T-cell (primary cell): ENCODE measurements around the gene RPL5. TPM values are rescaled to one million over a fixed set of nuclear protein-coding genes. Genes with fewer than 3 reads are reported as not detected.

Experiments
- ATAC-seq, 4 experiments: fragments of 200-7000 bp in 3 of 4; fragments of 150-1000 bp in 1 of 4; cut with Tn5 transposase; replicated peaks in 1 of 4; 1 replicate in 3 of 4; 2 replicates in 1 of 4; pipeline ENCODE4 v1.10.0; 2021; ENCODE audit warnings: moderate library complexity in 3 of 4, mild to moderate bottlenecking in 2 of 4, moderate number of reproducible peaks in 1 of 4
- CTCF ChIA-PET, 2 donors: fragments of 300-600 bp; sonication (Branson Sonifier 250); formaldehyde crosslinking; loops; one replicate each; lab custom pipeline; 2022; ENCODE audit warnings: antibody characterized with exemption in 2 of 2; lab: Charles Lee
- POLR2A ChIA-PET, 2 donors: fragments of 300-600 bp; sonication (Branson Sonifier 250); formaldehyde crosslinking; loops; one replicate each; lab custom pipeline; 2022; ENCODE audit warnings: antibody characterized with exemption in 2 of 2; lab: Charles Lee
- DNase-seq, 35 experiments: peaks; one replicate each; pipeline versions ENCODE4 v3.0.0 to v3.0.0-alpha.2; 2013 to 2023
- H3K27ac ChIP-seq: one replicate; pipeline ENCODE4 v1.5.1; 2013; ENCODE audit warnings: low read length
- H3K27me3 ChIP-seq, 2 experiments: replicated peaks in 1 of 2; 1 replicate in 1 of 2; 2 replicates in 1 of 2; pipeline versions ENCODE4 v1.6.1 to v1.7.0; 2013; ENCODE audit warnings: low read length in 1 of 2, mixed read lengths in 1 of 2; ENCODE audit not compliant: control insufficient read depth in 2 of 2, insufficient read depth in 2 of 2; ENCODE audit errors: extremely low read depth in 1 of 2
- H3K36me3 ChIP-seq, 2 donors: 1 replicate in 1 of 2; 2 replicates in 1 of 2; pipeline versions ENCODE4 v1.6.1 to v1.7.0; 2013; ENCODE audit warnings: low read length in 1 of 2; ENCODE audit not compliant: control insufficient read depth in 2 of 2, insufficient read depth in 1 of 2; ENCODE audit errors: extremely low read depth in 1 of 2
- H3K4me1 ChIP-seq, 2 experiments: 1 replicate in 1 of 2; 2 replicates in 1 of 2; pipeline versions ENCODE4 v1.6.1 to v1.7.0; 2013; ENCODE audit warnings: low read length in 2 of 2, mixed read lengths in 1 of 2; ENCODE audit not compliant: insufficient read depth in 2 of 2, control insufficient read depth in 1 of 2; ENCODE audit errors: extremely low read depth in 1 of 2
- H3K4me3 ChIP-seq, 2 donors: 1 replicate in 1 of 2; 2 replicates in 1 of 2; pipeline versions ENCODE4 v1.5.1 to v1.7.0; 2013; ENCODE audit warnings: mild to moderate bottlenecking in 2 of 2, low read length in 1 of 2, moderate library complexity in 1 of 2; ENCODE audit not compliant: control insufficient read depth in 1 of 2; ENCODE audit errors: extremely low read depth in 1 of 2
- H3K9me3 ChIP-seq: 2 replicates; pipeline ENCODE4 v1.7.0; 2013
- H3K27ac Mint-ChIP-seq, 2 donors: one replicate each; pipeline ENCODE4 v1.8.0; 2020 to 2021; ENCODE audit warnings: mild to moderate bottlenecking in 2 of 2, mixed read lengths in 2 of 2
- H3K27me3 Mint-ChIP-seq, 2 donors: one replicate each; pipeline ENCODE4 v1.8.0; 2021 to 2022; ENCODE audit warnings: mixed read lengths in 2 of 2
- H3K36me3 Mint-ChIP-seq: one replicate; pipeline ENCODE4 v1.8.0; 2021; ENCODE audit warnings: mixed read lengths
- H3K4me1 Mint-ChIP-seq, 3 donors: one replicate each; pipeline ENCODE4 v1.8.0; 2020 to 2022; ENCODE audit warnings: mixed read lengths in 3 of 3, mild to moderate bottlenecking in 1 of 3
- H3K4me3 Mint-ChIP-seq, 3 donors: one replicate each; pipeline ENCODE4 v1.8.0; 2020 to 2022; ENCODE audit warnings: mild to moderate bottlenecking in 3 of 3, mixed read lengths in 3 of 3, moderate library complexity in 3 of 3
- H3K9me3 Mint-ChIP-seq, 3 donors: one replicate each; pipeline ENCODE4 v1.8.0; 2020 to 2022; ENCODE audit warnings: mixed read lengths in 3 of 3
- WGBS: methylation state at CpG from one replicate; pipeline ENCODE4 v1.1.5; 2013; ENCODE audit warnings: missing lambda C conversion rate; ENCODE audit not compliant: insufficient coverage; 5-methylcytosine and 5-hydroxymethylcytosine counted together
- total RNA-seq, 35 experiments: library from RNA in 6 of 35; stranded (reverse) in 6 of 35; fragments of 120-200 nt in 1 of 35; gene quantifications; one replicate each; pipeline versions ENCODE4 v1.2.1 to v1.2.4 and lab custom pipeline; 2013 to 2026

Gene RPL5
- total RNA-seq, 5 donors from 2014 or later (not counting 1 experiment from before 2014, with no cell fraction given) = 1,327 to 1,558 (median 1,433) TPM

- no peak overlapping the region for H3K4me3 Mint-ChIP-seq
- no peaks in the 10 kb centered on the region for H3K27me3 ChIP-seq
- ChIA-PET CTCF (interaction anchor here (0.6 to 2.4 kb wide), 7 partner anchors 20 to 132 kb away, joined by 3 to 13 read pairs (median 3); no protein-coding TSS in a partner anchor), POLR2A (no interaction called here)
- ATAC-seq (no peak), DNase-seq (no peak)
- H3K9me3 Mint-ChIP-seq = no peaks in the 10 kb centered on the region
- no peaks in the 10 kb centered on the region for H3K27me3 Mint-ChIP-seq
- H3K4me1 ChIP-seq = peaks cover 7 to 8% of the 10 kb centered on the region in 2 experiments
- no peak overlapping the region for H3K27ac ChIP-seq
- H3K4me1 Mint-ChIP-seq = peaks cover 12 to 18% (median 15%) of the 10 kb centered on the region in 3 donors
- peak overlapping the region; percentile 7 to 64 for H3K27ac Mint-ChIP-seq
- H3K36me3 Mint-ChIP-seq = peaks cover 6% of the 10 kb centered on the region
- peaks cover 0 to 3% of the 10 kb centered on the region in 2 donors for H3K36me3 ChIP-seq
- H3K9me3 ChIP-seq = no peaks in the 10 kb centered on the region
- 88% methylated on average over 2 of the region's 4 CpGs for WGBS
- H3K4me3 ChIP-seq = no peak overlapping the region
Observed at GRCh38 chr1:92862605-92863004, 30.8 kb downstream of the RPL5 start.

GRCh38 chr1:92864131-92864530 lies 32.3 kb downstream of the RPL5 start:
- no peak overlapping the region for H3K27ac ChIP-seq
- Mint-ChIP-seq H3K36me3 (peaks cover 6% of the 10 kb centered on the region), H3K4me3 (no peak overlapping the region), H3K27ac (no peak overlapping the region), H3K27me3 (no peaks in the 10 kb centered on the region), H3K4me1 (peaks cover 6 to 13% (median 6%) of the 10 kb centered on the region in 3 donors), H3K9me3 (no peaks in the 10 kb centered on the region)
- H3K4me3 ChIP-seq = no peak overlapping the region
- H3K36me3 ChIP-seq = peaks cover 0 to 5% of the 10 kb centered on the region in 2 donors
- DNase-seq (no peak), ATAC-seq (no peak)
- ChIA-PET CTCF (interaction anchor here (0.6 to 2.7 kb wide), 4 partner anchors 95 to 981 kb away, joined by 7 to 13 read pairs (median 8); no protein-coding TSS in a partner anchor), POLR2A (interaction anchor here (0.6 kb wide), 3 partner anchors 23 to 487 kb away, joined by 3 to 10 read pairs (median 8); no protein-coding TSS in a partner anchor)
- peaks cover 7% of the 10 kb centered on the region in 2 experiments for H3K4me1 ChIP-seq
- H3K27me3 ChIP-seq = no peaks in the 10 kb centered on the region
- H3K9me3 ChIP-seq = no peaks in the 10 kb centered on the region

GRCh38 chr1:92870591-92870990 lies 38.8 kb downstream of the RPL5 start:
- 100% methylated on average over 1 of the region's 2 CpGs for WGBS
- Mint-ChIP-seq H3K9me3 (peaks cover 0 to 4% (median 0%) of the 10 kb centered on the region in 3 donors), H3K27ac (peak overlapping the region in 1 of 2 donors; percentile 57), H3K4me3 (no peak overlapping the region), H3K4me1 (peaks cover 17 to 20% (median 20%) of the 10 kb centered on the region in 3 donors), H3K36me3 (peaks cover 34% of the 10 kb centered on the region), H3K27me3 (no peaks in the 10 kb centered on the region)
- Histone ChIP-seq H3K4me1 (peaks cover 0 to 6% of the 10 kb centered on the region in 2 experiments), H3K9me3 (no peaks in the 10 kb centered on the region), H3K27me3 (no peaks in the 10 kb centered on the region), H3K36me3 (peaks cover 0 to 22% of the 10 kb centered on the region in 2 donors), H3K4me3 (no peak overlapping the region), H3K27ac (no peak overlapping the region)
- no peak for DNase-seq
- no peak for ATAC-seq
- ChIA-PET POLR2A (no interaction called here), CTCF (interaction anchor here (0.6 to 1.4 kb wide), 3 partner anchors 11 to 124 kb away, joined by 3 to 16 read pairs (median 3); no protein-coding TSS in a partner anchor)

GRCh38 chr1:92872719-92873118 lies 40.9 kb downstream of the RPL5 start:
- no peaks in the 10 kb centered on the region for H3K27me3 Mint-ChIP-seq
- H3K4me3 ChIP-seq = no peak overlapping the region
- H3K4me1 Mint-ChIP-seq = peaks cover 33 to 34% (median 33%) of the 10 kb centered on the region in 3 donors
- no peak overlapping the region for H3K27ac ChIP-seq
- WGBS = 94% methylated on average over 2 of the region's 2 CpGs
- ChIA-PET POLR2A (no interaction called here), CTCF (interaction anchor here (0.7 to 1.1 kb wide), 3 partner anchors 9 to 121 kb away, joined by 3 to 4 read pairs (median 3); no protein-coding TSS in a partner anchor)
- H3K36me3 Mint-ChIP-seq = peaks cover 28% of the 10 kb centered on the region
- H3K9me3 Mint-ChIP-seq = peaks cover 0 to 4% (median 0%) of the 10 kb centered on the region in 3 donors
- H3K4me1 ChIP-seq = peaks cover 0 to 19% of the 10 kb centered on the region in 2 experiments
- DNase-seq = no peak
- peaks cover 0 to 19% of the 10 kb centered on the region in 2 donors for H3K36me3 ChIP-seq
- no peak overlapping the region for H3K4me3 Mint-ChIP-seq
- no peaks in the 10 kb centered on the region for H3K9me3 ChIP-seq
- no peaks in the 10 kb centered on the region for H3K27me3 ChIP-seq
- ATAC-seq = no peak
- H3K27ac Mint-ChIP-seq = no peak overlapping the region

- Mint-ChIP-seq H3K27me3 (no peaks in the 10 kb centered on the region), H3K4me3 (no peak overlapping the region), H3K4me1 (peaks cover 37 to 41% (median 38%) of the 10 kb centered on the region in 3 donors), H3K27ac (no peak overlapping the region), H3K9me3 (peaks cover 0 to 4% (median 0%) of the 10 kb centered on the region in 3 donors), H3K36me3 (peaks cover 28% of the 10 kb centered on the region)
- no peaks in the 10 kb centered on the region for H3K9me3 ChIP-seq
- no peak for ATAC-seq
- H3K36me3 ChIP-seq = peaks cover 0 to 17% of the 10 kb centered on the region in 2 donors
- peaks cover 8 to 23% of the 10 kb centered on the region in 2 experiments for H3K4me1 ChIP-seq
- H3K4me3 ChIP-seq = no peak overlapping the region
- H3K27ac ChIP-seq = no peak overlapping the region
- WGBS = no CpG with 5 or more reads among the region's 2 CpGs
- H3K27me3 ChIP-seq = no peaks in the 10 kb centered on the region
- ChIA-PET POLR2A (interaction anchor here in 1 of 2 donors (0.5 kb wide), 1 partner anchor 40 kb away, joined by 4 read pairs; no protein-coding TSS in a partner anchor), CTCF (interaction anchor here (0.7 to 1.5 kb wide), 5 partner anchors 10 to 74 kb away, joined by 3 to 4 read pairs (median 4); no protein-coding TSS in a partner anchor)
- DNase-seq = no peak
Observed at GRCh38 chr1:92874987-92875386, 43.1 kb downstream of the RPL5 start.

- H3K4me1 ChIP-seq = peaks cover 8 to 25% of the 10 kb centered on the region in 2 experiments
- DNase-seq (no peak), ATAC-seq (no peak)
- WGBS = 86% methylated on average over 3 of the region's 4 CpGs
- peaks cover 26% of the 10 kb centered on the region for H3K36me3 Mint-ChIP-seq
- H3K36me3 ChIP-seq = peaks cover 0 to 17% of the 10 kb centered on the region in 2 donors
- ChIA-PET POLR2A (no interaction called here), CTCF (interaction anchor here in 1 of 2 donors (0.8 to 2.9 kb wide), 6 partner anchors 17 to 166 kb away, joined by 3 to 15 read pairs (median 8); partner anchors contain the start of gene DIPK1A)
- no peaks in the 10 kb centered on the region for H3K27me3 Mint-ChIP-seq
- H3K27ac Mint-ChIP-seq = no peak overlapping the region
- H3K27me3 ChIP-seq = no peaks in the 10 kb centered on the region
- peaks cover 0 to 4% (median 0%) of the 10 kb centered on the region in 3 donors for H3K9me3 Mint-ChIP-seq
- H3K4me3 Mint-ChIP-seq = no peak overlapping the region
- peaks cover 29 to 32% (median 30%) of the 10 kb centered on the region in 3 donors for H3K4me1 Mint-ChIP-seq
- H3K27ac ChIP-seq = no peak overlapping the region
- H3K4me3 ChIP-seq = no peak overlapping the region
- no peaks in the 10 kb centered on the region for H3K9me3 ChIP-seq
Observed at GRCh38 chr1:92876351-92876750, 44.5 kb downstream of the RPL5 start.
